Stimulated activated CD8-positive, alpha-beta memory T cell treated with anti-CD3 and anti-CD28 coated beads, Interleukin-4, amount 100 ng/mL, for 48 hours (primary cell): Measurements from ENCODE around the gene NDUFB2.

Source experiments
- DNase-seq: peaks from one replicate; pipeline ENCODE4 v3.0.0-alpha.2; 2020

Gene NDUFB2

DNA sequence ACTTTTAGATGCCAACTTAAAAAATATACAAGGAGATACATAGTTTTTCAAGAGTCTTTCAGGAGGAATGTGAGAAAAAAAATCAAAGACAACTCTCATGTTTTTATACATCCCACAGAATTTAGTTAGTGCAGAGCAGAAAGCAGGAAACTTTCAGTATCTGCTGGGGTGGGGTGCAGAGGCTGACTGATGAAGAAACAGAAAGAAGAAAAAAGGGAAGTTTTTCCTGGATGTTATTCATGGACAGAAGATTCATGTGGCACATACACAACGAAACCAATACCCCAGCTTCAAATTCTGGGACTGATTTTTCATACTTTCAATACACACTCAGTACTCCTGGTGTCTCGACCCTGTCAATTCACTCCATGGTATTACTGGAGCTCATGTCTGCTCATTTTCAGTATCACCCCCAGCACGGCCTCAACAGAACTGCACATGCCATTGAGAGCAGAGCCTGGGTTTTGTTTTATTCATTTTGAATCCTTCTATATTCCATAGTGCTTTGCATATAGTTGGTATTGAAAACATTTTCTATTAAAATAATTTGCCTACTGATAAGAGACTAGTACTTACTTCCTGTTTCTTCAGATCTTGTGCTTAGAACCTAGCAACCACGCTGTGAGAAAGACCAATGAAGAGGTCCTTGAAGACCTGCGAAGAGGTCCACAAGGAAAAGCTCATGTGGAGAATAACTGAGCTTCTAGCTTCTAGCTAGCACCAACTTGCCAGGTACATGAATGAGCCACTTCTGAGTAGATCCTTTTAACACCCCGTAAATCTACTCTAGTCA lies 49.0 kb downstream of the NDUFB2 start:
- DNase-seq: no peak

DNA sequence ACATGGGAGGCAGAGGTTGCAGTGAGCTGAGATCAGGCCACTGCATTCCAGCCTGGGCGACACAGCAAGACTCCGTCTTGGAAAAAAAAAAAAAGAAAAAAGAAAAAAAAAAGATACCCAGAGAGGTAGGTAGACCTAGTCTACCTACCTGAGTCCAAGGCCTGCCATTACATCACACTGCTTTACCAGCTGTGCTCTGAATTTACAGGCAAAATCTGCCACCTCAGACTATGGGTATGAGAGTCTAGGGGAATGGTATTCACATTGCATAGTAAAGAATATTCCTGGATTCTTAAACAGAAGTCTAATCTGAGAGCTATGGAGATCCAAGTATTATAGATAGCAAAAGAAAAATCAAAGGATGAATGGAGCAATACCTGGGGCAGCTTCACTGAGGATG lies 50.2 kb downstream of the NDUFB2 start:
- no peak for DNase-seq

DNA sequence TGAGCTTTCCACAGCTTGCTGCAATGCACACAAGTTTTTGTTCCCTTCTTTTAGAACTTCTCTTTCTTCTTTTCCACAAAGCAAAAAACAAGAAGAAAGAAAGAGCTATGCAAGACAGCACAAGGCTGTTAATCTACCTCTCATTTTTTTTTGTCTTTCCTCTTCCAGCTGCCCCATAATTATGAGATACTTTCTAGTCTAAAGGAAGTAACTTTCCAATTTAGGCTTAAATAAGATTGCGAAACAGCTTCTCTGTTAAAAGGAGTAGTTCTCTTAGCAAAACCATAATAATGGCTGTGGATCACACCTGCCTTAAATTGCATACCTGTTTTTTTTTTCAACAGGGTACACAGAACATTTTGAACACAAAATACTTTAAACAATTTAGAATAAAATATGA lies 56.0 kb downstream of the NDUFB2 start:
- DNase-seq: no peak

DNA sequence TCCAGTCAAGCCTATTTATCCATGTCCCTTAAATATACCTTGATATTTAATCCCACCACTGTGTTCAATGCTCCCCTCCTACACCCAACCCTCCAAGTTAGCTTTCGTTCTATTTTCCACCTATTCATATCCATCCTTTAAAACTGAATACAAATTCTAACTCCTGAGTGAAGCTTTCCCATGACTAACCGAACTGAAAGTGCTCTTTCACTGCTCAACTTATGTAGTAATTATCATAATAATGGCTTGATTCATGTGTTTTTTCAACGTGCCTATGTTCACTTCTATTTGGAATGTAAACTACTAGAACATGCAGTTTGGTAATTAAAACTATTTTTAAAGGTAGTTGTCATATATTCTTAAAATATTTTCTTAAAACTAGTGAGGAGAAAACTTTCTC lies 58.0 kb downstream of the NDUFB2 start:
- no peak for DNase-seq
